Keratinocyte (primary cell): ENCODE measurements around the gene STX12. TPM values are rescaled to one million over a fixed set of nuclear protein-coding genes. Genes with fewer than 3 reads are reported as not detected.

Experiments used
- DNase-seq: peaks from one replicate; pipeline ENCODE4 v3.0.0-alpha.2; 2011; ENCODE audit warnings: low read depth, missing footprints, low spot score
- FAIRE-seq: peaks from 2 replicates; lab custom pipeline; 2011; peaks lifted over from hg19 to GRCh38; lab: Jason Lieb, UNC
- H2AFZ ChIP-seq: 2 replicates; pipeline ENCODE4 v1.6.0; 2012; ENCODE audit warnings: low read length, control low read depth, inconsistent platforms; ENCODE audit not compliant: control insufficient read depth
- H3K27ac ChIP-seq: 2 replicates; pipeline ENCODE4 v1.5.1; 2011; ENCODE audit warnings: low read length; ENCODE audit not compliant: control insufficient read depth, insufficient read depth
- H3K27me3 ChIP-seq: 3 replicates; pipeline ENCODE4 v1.6.0; 2011; ENCODE audit warnings: low read length; ENCODE audit not compliant: control insufficient read depth, insufficient read depth; ENCODE audit errors: extremely low read depth
- H3K36me3 ChIP-seq, 2 experiments: 2 replicates in 1 of 2; 3 replicates in 1 of 2; pipeline ENCODE4 v1.5.1; 2011; ENCODE audit warnings: low read length in 2 of 2, mild to moderate bottlenecking in 1 of 2; ENCODE audit not compliant: control insufficient read depth in 2 of 2, insufficient read depth in 2 of 2; ENCODE audit errors: extremely low read depth in 1 of 2
- H3K4me1 ChIP-seq: 3 replicates; pipeline ENCODE4 v1.5.1; 2011; ENCODE audit warnings: low read length; ENCODE audit not compliant: control insufficient read depth, insufficient read depth; ENCODE audit errors: extremely low read depth
- H3K4me2 ChIP-seq: 3 replicates; pipeline ENCODE4 v1.6.0; 2011; ENCODE audit warnings: low read depth, low read length; ENCODE audit not compliant: control insufficient read depth, insufficient read depth; ENCODE audit errors: extremely low read depth
- H3K4me3 ChIP-seq, 3 experiments: fragments of 200-600 bp in 1 of 3; sonication (generic) in 1 of 3; 2 replicates in 2 of 3; 3 replicates in 1 of 3; pipeline ENCODE4 v1.5.1; 2011 to 2016; ENCODE audit warnings: low read length in 3 of 3, mild to moderate bottlenecking in 3 of 3, control low read depth in 2 of 3, inconsistent platforms in 1 of 3, low read depth in 1 of 3, mixed read lengths in 1 of 3, mixed run types in 1 of 3, moderate library complexity in 1 of 3; ENCODE audit not compliant: control insufficient read depth in 2 of 3, insufficient read depth in 2 of 3; ENCODE audit errors: extremely low read depth in 1 of 3
- H3K79me2 ChIP-seq: 2 replicates; pipeline ENCODE4 v1.6.0; 2012; ENCODE audit warnings: low read length; ENCODE audit not compliant: control insufficient read depth, insufficient read depth
- H3K9ac ChIP-seq: 3 replicates; pipeline ENCODE4 v1.6.0; 2011; ENCODE audit warnings: low read length; ENCODE audit not compliant: control insufficient read depth, insufficient read depth; ENCODE audit errors: extremely low read depth
- H3K9me1 ChIP-seq: 3 replicates; pipeline ENCODE4 v1.6.0; 2011; ENCODE audit warnings: low read length; ENCODE audit not compliant: control insufficient read depth, insufficient read depth; ENCODE audit errors: extremely low read depth
- H3K9me3 ChIP-seq: 2 replicates; pipeline ENCODE4 v1.5.1; 2012; ENCODE audit warnings: low read depth, low read length; ENCODE audit not compliant: control insufficient read depth
- H4K20me1 ChIP-seq: 3 replicates; pipeline ENCODE4 v1.6.0; 2011; ENCODE audit warnings: low read length; ENCODE audit not compliant: control insufficient read depth, insufficient read depth; ENCODE audit errors: extremely low read depth
- EZH2 ChIP-seq: IDR thresholded peaks from one replicate; pipeline ENCODE4 v1.6.1; 2012; ENCODE audit warnings: inconsistent platforms, mild to moderate bottlenecking, low read length, moderate library complexity
- dilution Hi-C: fragments of 300-500 bp; cut with MboI; formaldehyde crosslinking; loops from one replicate; pipeline ENCODE4 v1.7.0; 2020; ENCODE audit warnings: low sequenced_read_pairs; ENCODE audit not compliant: extremely low pct_ligation_motif_present
- polyA plus RNA-seq, 5 experiments: library from polyadenylated mRNA; depleted of rRNA in 3 of 5; stranded (reverse) in 3 of 5; stranded (forward) in 1 of 5; unstranded in 1 of 5; fragments of >200 nt; gene quantifications; 1 replicate in 1 of 5; 2 replicates in 3 of 5; 3 replicates in 1 of 5; pipeline versions ENCODE4 v1.2.1 to v1.2.3, GENCODE V29; 2011 to 2012; ENCODE audit warnings: missing spikeins in 2 of 5, low read depth in 1 of 5, low replicate concordance in 1 of 5
- TF ChIP-seq, protein P1 (sequence below), 3 experiments: IDR thresholded peaks in 1 of 3; conservative IDR thresholded peaks in 1 of 3; optimal IDR thresholded peaks in 1 of 3; 2 replicates in 2 of 3; 3 replicates in 1 of 3; pipeline versions ENCODE3 to v1.5.1; 2011; ENCODE audit warnings: low read length in 3 of 3, mild to moderate bottlenecking in 3 of 3, moderate library complexity in 2 of 3, control low read depth in 1 of 3, inconsistent platforms in 1 of 3; ENCODE audit not compliant: insufficient read depth in 2 of 3; ENCODE audit errors: extremely low read depth in 1 of 3

Gene STX12
- polyA plus RNA-seq, 1 donor (not counting 4 experiments of a cell fraction or from before 2014, with no cell fraction given) = 29.9 TPM

DNA sequence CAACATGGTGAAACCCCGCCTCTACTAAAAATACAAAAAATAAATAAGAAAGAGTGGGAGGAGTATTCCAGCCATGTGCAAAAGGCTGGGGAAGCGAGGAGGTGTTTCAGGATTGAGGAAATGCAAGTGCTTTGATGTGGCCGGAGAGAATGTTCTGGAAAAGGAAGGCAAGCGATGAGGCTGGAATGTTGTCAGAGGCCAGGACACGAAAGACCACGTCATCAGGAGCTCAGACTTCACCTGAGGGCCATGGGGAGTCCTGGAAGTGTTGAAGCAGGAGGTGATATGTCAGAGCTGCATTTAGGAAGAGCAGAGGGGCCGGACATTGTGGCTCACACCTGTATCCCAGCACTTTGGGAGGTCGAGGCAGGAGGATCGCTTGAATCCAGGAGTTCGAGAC, 88.4 kb downstream of the STX12 start:
- Histone ChIP-seq H3K4me3 (no peak overlapping the region), H3K79me2 (no peaks in the 10 kb centered on the region), H3K9me1 (no peaks in the 10 kb centered on the region), H4K20me1 (no peaks in the 10 kb centered on the region), H3K27ac (no peak overlapping the region), H2AFZ (no peak overlapping the region), H3K9ac (no peak overlapping the region), H3K36me3 (no peaks in the 10 kb centered on the region), H3K27me3 (no peaks in the 10 kb centered on the region), H3K4me2 (no peak overlapping the region), H3K4me1 (peaks cover 22% of the 10 kb centered on the region), H3K9me3 (no peaks in the 10 kb centered on the region)
- TF ChIP-seq, protein P1, sequence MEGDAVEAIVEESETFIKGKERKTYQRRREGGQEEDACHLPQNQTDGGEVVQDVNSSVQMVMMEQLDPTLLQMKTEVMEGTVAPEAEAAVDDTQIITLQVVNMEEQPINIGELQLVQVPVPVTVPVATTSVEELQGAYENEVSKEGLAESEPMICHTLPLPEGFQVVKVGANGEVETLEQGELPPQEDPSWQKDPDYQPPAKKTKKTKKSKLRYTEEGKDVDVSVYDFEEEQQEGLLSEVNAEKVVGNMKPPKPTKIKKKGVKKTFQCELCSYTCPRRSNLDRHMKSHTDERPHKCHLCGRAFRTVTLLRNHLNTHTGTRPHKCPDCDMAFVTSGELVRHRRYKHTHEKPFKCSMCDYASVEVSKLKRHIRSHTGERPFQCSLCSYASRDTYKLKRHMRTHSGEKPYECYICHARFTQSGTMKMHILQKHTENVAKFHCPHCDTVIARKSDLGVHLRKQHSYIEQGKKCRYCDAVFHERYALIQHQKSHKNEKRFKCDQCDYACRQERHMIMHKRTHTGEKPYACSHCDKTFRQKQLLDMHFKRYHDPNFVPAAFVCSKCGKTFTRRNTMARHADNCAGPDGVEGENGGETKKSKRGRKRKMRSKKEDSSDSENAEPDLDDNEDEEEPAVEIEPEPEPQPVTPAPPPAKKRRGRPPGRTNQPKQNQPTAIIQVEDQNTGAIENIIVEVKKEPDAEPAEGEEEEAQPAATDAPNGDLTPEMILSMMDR (optimal IDR thresholded peaks at IDR 0.05 in 1 of 3, IDR thresholded peaks at IDR 0.05 in 1 of 3, conservative IDR thresholded peaks at IDR 0.05 in 1 of 3; ENCODE audit: extremely low read depth in 1 of 3, insufficient read depth in 2 of 3, low read length in 3 of 3) = no peak
- no peak for TF ChIP-seq EZH2
- DNase-seq = no peak
- FAIRE-seq = no peak
- dilution Hi-C loops = no loop called here

DNA sequence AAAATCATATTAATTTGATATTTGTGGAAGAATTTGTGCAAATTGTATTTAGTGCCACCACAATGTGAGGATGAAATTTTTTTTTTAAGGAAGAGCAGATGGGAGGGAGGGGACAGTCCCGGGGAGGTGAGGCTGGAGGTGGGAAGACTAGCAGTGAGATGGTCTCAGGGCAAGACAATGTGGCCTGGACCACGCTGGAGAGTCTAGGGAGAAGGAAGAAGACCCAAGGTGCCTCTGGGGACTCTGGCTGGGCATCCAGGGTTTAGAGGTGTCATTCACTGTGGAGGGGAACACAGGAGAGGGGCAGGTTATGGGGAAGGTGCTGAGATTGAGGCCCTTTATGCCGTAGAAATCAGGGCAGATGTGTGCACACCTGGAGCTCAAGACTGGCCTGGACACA, 89.0 kb downstream of the STX12 start:
- no peaks in the 10 kb centered on the region for H3K27me3 ChIP-seq
- H3K9ac ChIP-seq = no peak overlapping the region
- no peak overlapping the region for H3K27ac ChIP-seq
- FAIRE-seq (no peak), DNase-seq (no peak)
- dilution Hi-C loops = no loop called here
- peaks cover 22% of the 10 kb centered on the region for H3K4me1 ChIP-seq
- H3K36me3 ChIP-seq = no peaks in the 10 kb centered on the region
- H3K4me2 ChIP-seq = no peak overlapping the region
- no peak for TF ChIP-seq EZH2
- TF ChIP-seq, protein P1 (optimal IDR thresholded peaks at IDR 0.05 in 1 of 3, IDR thresholded peaks at IDR 0.05 in 1 of 3, conservative IDR thresholded peaks at IDR 0.05 in 1 of 3; ENCODE audit: extremely low read depth in 1 of 3, insufficient read depth in 2 of 3, low read length in 3 of 3) = no peak
- H3K9me3 ChIP-seq = no peaks in the 10 kb centered on the region
- H3K79me2 ChIP-seq = no peaks in the 10 kb centered on the region
- no peaks in the 10 kb centered on the region for H4K20me1 ChIP-seq
- no peak overlapping the region for H3K4me3 ChIP-seq
- H2AFZ ChIP-seq = no peak overlapping the region
- H3K9me1 ChIP-seq = no peaks in the 10 kb centered on the region
